ENCODE data around the gene CYB561A3.

The CYB561A3 gene

GRCh38 chr11:61343792-61344745 lies 17.6 kb downstream of the CYB561A3 start:
- no peak for DNase-seq

- no peak for DNase-seq
Measured at GRCh38 chr11:61342207-61342803, 19.4 kb downstream of the CYB561A3 start.

GRCh38 chr11:61341706-61342105 lies 20.0 kb downstream of the CYB561A3 start:
- DNase-seq = no peak

- DNase-seq = no peak
Measured at GRCh38 chr11:61340979-61341378, 20.7 kb downstream of the CYB561A3 start.

GRCh38 chr11:61339490-61339878 lies 22.2 kb downstream of the CYB561A3 start:
- no peak for DNase-seq

- DNase-seq = no peak
Measured at GRCh38 chr11:61338783-61339489, 22.7 kb downstream of the CYB561A3 start.

- DNase-seq = no peak
Measured at GRCh38 chr11:61337706-61338470, 23.8 kb downstream of the CYB561A3 start.

- DNase-seq = peak; percentile 67
Measured at GRCh38 chr11:61336171-61336935, 25.3 kb downstream of the CYB561A3 start.

GRCh38 chr11:61335355-61335710 lies 26.3 kb downstream of the CYB561A3 start:
- DNase-seq = no peak

GRCh38 chr11:61334434-61335354 lies 27.0 kb downstream of the CYB561A3 start:
- DNase-seq = no peak

- no peak for DNase-seq
Measured at GRCh38 chr11:61333550-61334433, 27.9 kb downstream of the CYB561A3 start.

GRCh38 chr11:61332797-61333549 lies 28.7 kb downstream of the CYB561A3 start, which contains the start of the genes DDB1 and TKFC:
Gene DDB1, minus strand, starts transcription at chr11:61333105. Its CDS starts 137 bp downstream, at chr11:61332968.
Gene TKFC, plus strand, starts transcription at chr11:61333228. Its CDS starts 1,501 bp downstream, at chr11:61334729.
- peak; percentile 94 for DNase-seq

- no peak for DNase-seq
Measured at GRCh38 chr11:61332281-61332796, 29.3 kb downstream of the CYB561A3 start.

GRCh38 chr11:61331651-61332050 lies 30.0 kb downstream of the CYB561A3 start:
- DNase-seq = no peak

GRCh38 chr11:61329871-61330270 lies 31.8 kb downstream of the CYB561A3 start:
- DNase-seq = no peak

GRCh38 chr11:61328351-61328750 lies 33.3 kb downstream of the CYB561A3 start:
- no peak for DNase-seq

GRCh38 chr11:61327669-61328071 lies 34.0 kb downstream of the CYB561A3 start:
- no peak for DNase-seq

- no peak for DNase-seq
Measured at GRCh38 chr11:61325649-61326414, 35.9 kb downstream of the CYB561A3 start.
